NB4 (cell line): ENCODE measurements around the gene COL23A1.

Experiments
- CTCF ChIP-seq: IDR thresholded peaks from one replicate; pipeline ENCODE4 v1.5.1; 2012; ENCODE audit warnings: low read depth, low read length
- MAX ChIP-seq: IDR thresholded peaks from 2 replicates; pipeline ENCODE4 v1.6.1; 2011; ENCODE audit warnings: low read depth, low read length
- POLR2A ChIP-seq: IDR thresholded peaks from 2 replicates; pipeline ENCODE4 v1.6.1; 2011; ENCODE audit warnings: mild to moderate bottlenecking; ENCODE audit not compliant: insufficient read length; ENCODE audit errors: extremely low read depth

GRCh38 chr5:178211095-178212048 is 378.8 kb downstream of the COL23A1 start:
- TF ChIP-seq POLR2A (peak; percentile 24), CTCF (no peak), MAX (no peak)
